ENCODE data around the gene R3HDM2. TPM values are rescaled to one million over a fixed set of nuclear protein-coding genes. Genes with fewer than 3 reads are reported as not detected.

R3HDM2 gene
- total and polyA plus RNA-seq, 2 donors (not counting 1 experiment from before 2014, with no cell fraction given) = 21.3 to 22.8 TPM

- Histone ChIP-seq H4K20me1 (ENCODE audit: control insufficient read depth, extremely low read depth, insufficient read depth, low read length) (no peaks in the 10 kb centered on the region), H3K9ac (ENCODE audit: insufficient read depth, low read length) (no peak overlapping the region), H3K4me3 (replicated peaks in 1 of 4; ENCODE audit: control extremely low read depth in 1 of 4, insufficient read depth in 1 of 4, low read depth in 3 of 4, low read length in 4 of 4) (no peak overlapping the region), H3K27ac (ENCODE audit: insufficient read depth, low read length) (no peak overlapping the region), H3K4me2 (ENCODE audit: extremely low read depth, insufficient read depth, low read length) (no peak overlapping the region), H3K36me3 (ENCODE audit: control insufficient read depth, insufficient read depth, low read length) (peaks cover 2% of the 10 kb centered on the region), H2AFZ (ENCODE audit: low read length) (no peak overlapping the region), H3K9me3 (ENCODE audit: control insufficient read depth, insufficient read depth, low read depth, low read length) (no peaks in the 10 kb centered on the region), H3K79me2 (ENCODE audit: control insufficient read depth, insufficient read depth, low read length) (peaks cover 19% of the 10 kb centered on the region), H3K4me1 (ENCODE audit: control insufficient read depth, extremely low read depth, insufficient read depth, low read length) (no peaks in the 10 kb centered on the region), H3K27me3 (ENCODE audit: control insufficient read depth, insufficient read depth, low read length) (no peaks in the 10 kb centered on the region)
- no peak for DNase-seq (ENCODE audit: low read depth in 2 of 2)
- TF ChIP-seq EZH2 (IDR thresholded peaks at IDR 0.05; ENCODE audit: low read length, missing control alignments) = no peak
- no peak for TF ChIP-seq CTCF (conservative IDR thresholded peaks at IDR 0.05 in 1 of 2, IDR thresholded peaks at IDR 0.05 in 1 of 2; ENCODE audit: low read depth in 1 of 2, low read length in 2 of 2)
Measured at GRCh38 chr12:57420482-57420881, 10.4 kb downstream of the R3HDM2 start.

GRCh38 chr12:57419495-57419894, 11.3 kb downstream of the R3HDM2 start:
- Histone ChIP-seq H3K9me3 (ENCODE audit: control insufficient read depth, insufficient read depth, low read depth, low read length) (no peaks in the 10 kb centered on the region), H3K27ac (ENCODE audit: insufficient read depth, low read length) (no peak overlapping the region), H3K4me1 (ENCODE audit: control insufficient read depth, extremely low read depth, insufficient read depth, low read length) (no peaks in the 10 kb centered on the region), H3K4me2 (ENCODE audit: extremely low read depth, insufficient read depth, low read length) (no peak overlapping the region), H3K4me3 (replicated peaks in 1 of 4; ENCODE audit: control extremely low read depth in 1 of 4, insufficient read depth in 1 of 4, low read depth in 3 of 4, low read length in 4 of 4) (no peak overlapping the region), H3K9ac (ENCODE audit: insufficient read depth, low read length) (no peak overlapping the region), H3K27me3 (ENCODE audit: control insufficient read depth, insufficient read depth, low read length) (no peaks in the 10 kb centered on the region), H3K36me3 (ENCODE audit: control insufficient read depth, insufficient read depth, low read length) (peaks cover 2% of the 10 kb centered on the region), H4K20me1 (ENCODE audit: control insufficient read depth, extremely low read depth, insufficient read depth, low read length) (no peaks in the 10 kb centered on the region), H3K79me2 (ENCODE audit: control insufficient read depth, insufficient read depth, low read length) (peaks cover 14% of the 10 kb centered on the region), H2AFZ (ENCODE audit: low read length) (no peak overlapping the region)
- no peak for DNase-seq (ENCODE audit: low read depth in 2 of 2)
- TF ChIP-seq EZH2 (IDR thresholded peaks at IDR 0.05; ENCODE audit: low read length, missing control alignments) (no peak), CTCF (conservative IDR thresholded peaks at IDR 0.05 in 1 of 2, IDR thresholded peaks at IDR 0.05 in 1 of 2; ENCODE audit: low read depth in 1 of 2, low read length in 2 of 2) (no peak)

- Histone ChIP-seq H3K4me2 (ENCODE audit: extremely low read depth, insufficient read depth, low read length) (no peak overlapping the region), H4K20me1 (ENCODE audit: control insufficient read depth, extremely low read depth, insufficient read depth, low read length) (no peaks in the 10 kb centered on the region), H3K79me2 (ENCODE audit: control insufficient read depth, insufficient read depth, low read length) (peaks cover 10% of the 10 kb centered on the region), H3K36me3 (ENCODE audit: control insufficient read depth, insufficient read depth, low read length) (peaks cover 2% of the 10 kb centered on the region), H3K4me1 (ENCODE audit: control insufficient read depth, extremely low read depth, insufficient read depth, low read length) (no peaks in the 10 kb centered on the region), H2AFZ (ENCODE audit: low read length) (no peak overlapping the region), H3K27ac (ENCODE audit: insufficient read depth, low read length) (no peak overlapping the region), H3K9ac (ENCODE audit: insufficient read depth, low read length) (no peak overlapping the region), H3K27me3 (ENCODE audit: control insufficient read depth, insufficient read depth, low read length) (no peaks in the 10 kb centered on the region), H3K4me3 (replicated peaks in 1 of 4; ENCODE audit: control extremely low read depth in 1 of 4, insufficient read depth in 1 of 4, low read depth in 3 of 4, low read length in 4 of 4) (no peak overlapping the region), H3K9me3 (ENCODE audit: control insufficient read depth, insufficient read depth, low read depth, low read length) (no peaks in the 10 kb centered on the region)
- DNase-seq (ENCODE audit: low read depth in 2 of 2) = no peak
- TF ChIP-seq CTCF (conservative IDR thresholded peaks at IDR 0.05 in 1 of 2, IDR thresholded peaks at IDR 0.05 in 1 of 2; ENCODE audit: low read depth in 1 of 2, low read length in 2 of 2) (no peak), EZH2 (IDR thresholded peaks at IDR 0.05; ENCODE audit: low read length, missing control alignments) (no peak)
Measured at GRCh38 chr12:57418255-57418654, 12.6 kb downstream of the R3HDM2 start.

Measured in fibroblast of lung (primary cell).